HCT116 (cell line): ENCODE results near the gene MAML2. TPM values are rescaled to one million over a fixed set of nuclear protein-coding genes. Genes with fewer than 3 reads are reported as not detected.

ENCODE experiments used
- ATAC-seq: fragments of 200-7000 bp; cut with Tn5 transposase; 2 replicates; pipeline ENCODE4 v1.9.1; 2020; ENCODE audit warnings: mild to moderate bottlenecking, moderate library complexity
- BruUV-seq: library from RNA; stranded (reverse); fragments of 400-500 nt; replicated peaks from 2 replicates; lab custom pipeline; 2021; lab: Mats Ljungman, UMichigan
- CTCF ChIA-PET: fragments of 300-600 bp; sonication (Branson Sonifier 250); formaldehyde crosslinking; loops from one replicate; lab custom pipeline; 2021; ENCODE audit warnings: antibody characterized with exemption; lab: Charles Lee
- POLR2A ChIA-PET: fragments of 300-600, 350-600 bp; sonication (Branson Sonifier 250); formaldehyde crosslinking; loops from one replicate; lab custom pipeline; 2021; ENCODE audit warnings: antibody characterized with exemption; lab: Charles Lee
- RAD21 ChIA-PET, 2 experiments: fragments of 300-600 bp; sonication (Branson Sonifier 250); formaldehyde crosslinking; loops; one replicate each; lab custom pipeline; 2023; ENCODE audit warnings: low total read pairs in 2 of 2; ENCODE audit not compliant: uncharacterized antibody in 2 of 2, unreplicated experiment in 2 of 2, low non-redundant PET in 1 of 2; lab: Charles Lee
- DNase-seq: peaks from one replicate; pipeline ENCODE4 v3.0.0-alpha.2; 2010; ENCODE audit warnings: low read depth, low spot score
- H2AFZ ChIP-seq: fragments of 200-600 bp; shearing (Covaris generic), sonication (generic); 2 replicates; pipeline ENCODE4 v1.6.1; 2017; ENCODE audit warnings: low read depth, mixed run types, mixed read lengths, antibody characterized with exemption, low read length; ENCODE audit not compliant: poor library complexity, severe bottlenecking
- H3K27ac ChIP-seq: 2 replicates; pipeline ENCODE4 v1.5.1; 2012; ENCODE audit warnings: low read depth, low read length
- H3K27me3 ChIP-seq: fragments of 200-600 bp; sonication (generic); 2 replicates; pipeline ENCODE4 v1.6.1; 2016; ENCODE audit warnings: mixed run types, low read length, mixed read lengths; ENCODE audit not compliant: insufficient read depth
- H3K36me3 ChIP-seq, 2 experiments: fragments of 200-500 bp in 1 of 2; fragments of 200-600 bp in 1 of 2; sonication (Bioruptor generic) in 1 of 2; sonication (generic) in 1 of 2; 2 replicates each; pipeline versions ENCODE4 v1.5.1 to v1.6.1; 2014 to 2016; ENCODE audit warnings: low read length in 2 of 2, inconsistent platforms in 1 of 2, mixed read lengths in 1 of 2, mixed run types in 1 of 2; ENCODE audit not compliant: insufficient read depth in 2 of 2, control insufficient read depth in 1 of 2
- H3K4me1 ChIP-seq, 2 experiments: fragments of 200-600 bp in 1 of 2; sonication (generic) in 1 of 2; 2 replicates each; pipeline versions ENCODE4 v1.5.1 to v1.6.1; 2012 to 2017; ENCODE audit warnings: low read length in 2 of 2, inconsistent platforms in 1 of 2, mild to moderate bottlenecking in 1 of 2, mixed read lengths in 1 of 2, mixed run types in 1 of 2, moderate library complexity in 1 of 2; ENCODE audit not compliant: insufficient read depth in 2 of 2, control insufficient read depth in 1 of 2
- H3K4me2 ChIP-seq: fragments of 200-600 bp; sonication (generic); 2 replicates; pipeline ENCODE4 v1.6.1; 2017; ENCODE audit warnings: mixed run types, low read length, mixed read lengths
- H3K4me3 ChIP-seq, 2 experiments: fragments of 200-600 bp in 1 of 2; sonication (generic) in 1 of 2; replicated peaks in 1 of 2; 2 replicates each; pipeline ENCODE4 v1.5.1; 2011 to 2016; ENCODE audit warnings: low read length in 2 of 2, control low read depth in 1 of 2, low read depth in 1 of 2, mild to moderate bottlenecking in 1 of 2, mixed read lengths in 1 of 2, mixed run types in 1 of 2
- H3K79me2 ChIP-seq: fragments of 200-600 bp; sonication (generic); 2 replicates; pipeline ENCODE4 v1.6.1; 2017; ENCODE audit warnings: mild to moderate bottlenecking, mixed run types, low read length, moderate library complexity, mixed read lengths; ENCODE audit not compliant: insufficient read depth
- H3K9ac ChIP-seq: fragments of 200-600 bp; sonication (generic); 2 replicates; pipeline ENCODE4 v1.6.1; 2016; ENCODE audit warnings: low read length, mixed read lengths
- H3K9me2 ChIP-seq: fragments of 200-600 bp; sonication (generic), shearing (Covaris generic); 2 replicates; pipeline ENCODE4 v1.6.1; 2017; ENCODE audit warnings: mixed run types, mild to moderate bottlenecking, moderate library complexity; ENCODE audit not compliant: insufficient read depth
- H3K9me3 ChIP-seq, 2 experiments: fragments of 200-500 bp in 1 of 2; fragments of 200-600 bp in 1 of 2; sonication (Bioruptor generic) in 1 of 2; sonication (generic) in 1 of 2; 2 replicates each; pipeline ENCODE4 v1.6.1; 2014 to 2017; ENCODE audit warnings: low read length in 2 of 2, mixed read lengths in 2 of 2, inconsistent platforms in 1 of 2, low read depth in 1 of 2, mild to moderate bottlenecking in 1 of 2, mixed run types in 1 of 2, moderate library complexity in 1 of 2; ENCODE audit not compliant: control insufficient read depth in 1 of 2, insufficient read depth in 1 of 2
- H4K20me1 ChIP-seq: fragments of 200-600 bp; sonication (generic), shearing (Covaris generic); 2 replicates; pipeline ENCODE4 v1.6.1; 2017; ENCODE audit warnings: mixed run types, mild to moderate bottlenecking, moderate library complexity; ENCODE audit not compliant: insufficient read depth
- CBX3 ChIP-seq: IDR thresholded peaks from 2 replicates; pipeline ENCODE4 v1.6.1; 2012; ENCODE audit warnings: low read depth
- EGR1 ChIP-seq: IDR thresholded peaks from 2 replicates; pipeline ENCODE4 v1.6.1; 2012; ENCODE audit warnings: low read depth
- ELF1 ChIP-seq: IDR thresholded peaks from 2 replicates; pipeline ENCODE4 v1.6.1; 2012; ENCODE audit warnings: low read depth, borderline replicate concordance
- POLR2AphosphoS5 ChIP-seq: IDR thresholded peaks from 2 replicates; pipeline ENCODE4 v1.6.1; 2011; ENCODE audit warnings: mild to moderate bottlenecking, low read depth, low read length, moderate library complexity
- SIN3A ChIP-seq: IDR thresholded peaks from 2 replicates; pipeline ENCODE4 v1.6.1; 2012; ENCODE audit warnings: low read depth
- SRF ChIP-seq: IDR thresholded peaks from 2 replicates; pipeline ENCODE4 v1.6.1; 2012; ENCODE audit warnings: low read depth
- TCF7L2 ChIP-seq: IDR thresholded peaks from 2 replicates; pipeline ENCODE4 v1.7.0; 2011; ENCODE audit warnings: borderline replicate concordance, inconsistent platforms; ENCODE audit not compliant: insufficient read depth, insufficient read length; ENCODE audit errors: extremely low read depth
- intact Hi-C: fragments of 100-400 bp; cut with micrococcal nuclease; formaldehyde crosslinking; loops from 2 replicates; pipeline ENCODE4 v1.10.0; 2022
- total RNA-seq: library from RNA; stranded (reverse); gene quantifications from one replicate; pipeline ENCODE4 v1.2.1, GENCODE V29; 2021; ENCODE audit not compliant: unreplicated experiment
- TF ChIP-seq, protein P1 (sequence below): IDR thresholded peaks from 2 replicates; pipeline ENCODE4 v1.6.1; 2012
- TF ChIP-seq, protein P2 (sequence below): IDR thresholded peaks from 2 replicates; pipeline ENCODE4 v1.6.1; 2012; ENCODE audit warnings: low read depth

MAML2 gene
- total RNA-seq, 1 experiment from 2014 or later = 2.6 TPM

DNA sequence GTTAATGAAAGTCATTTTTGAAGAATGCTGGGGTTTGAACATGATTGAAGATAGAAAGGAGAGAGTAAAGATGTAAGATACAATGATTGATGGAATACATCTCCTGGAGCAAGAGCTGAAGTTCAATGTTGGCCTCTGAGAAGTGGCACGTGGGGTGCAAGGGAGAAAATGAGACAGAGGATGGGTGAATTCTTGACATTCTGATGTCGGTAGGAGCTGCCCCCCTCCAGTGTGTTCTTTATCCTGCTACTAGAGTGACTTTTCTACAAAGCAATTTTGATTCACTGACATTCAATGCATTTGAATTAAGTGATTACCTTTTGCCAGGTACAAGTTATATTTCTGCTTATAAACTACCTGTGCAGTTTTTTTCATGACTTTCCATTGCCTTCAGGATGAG lies 260.1 kb downstream of the MAML2 start:
- ChIA-PET POLR2A (no interaction called here), RAD21 (no interaction called here), CTCF (no interaction called here)
- Histone ChIP-seq H2AFZ (no peak overlapping the region), H3K27me3 (no peaks in the 10 kb centered on the region; the same call in 1 of the 2 replicates), H4K20me1 (no peaks in the 10 kb centered on the region), H3K27ac (no peak overlapping the region), H3K9me3 (no peaks in the 10 kb centered on the region), H3K4me3 (no peak overlapping the region), H3K9ac (no peak overlapping the region), H3K9me2 (no peaks in the 10 kb centered on the region), H3K4me1 (no peaks in the 10 kb centered on the region), H3K36me3 (no peaks in the 10 kb centered on the region), H3K4me2 (no peak overlapping the region), H3K79me2 (no peaks in the 10 kb centered on the region)
- ATAC-seq (no peak), DNase-seq (no peak)
- TF ChIP-seq ELF1 = no peak
- no peak for TF ChIP-seq SIN3A
- TF ChIP-seq EGR1 = no peak
- TF ChIP-seq CBX3 = no peak
- no peak for TF ChIP-seq TCF7L2
- TF ChIP-seq, protein P1, sequence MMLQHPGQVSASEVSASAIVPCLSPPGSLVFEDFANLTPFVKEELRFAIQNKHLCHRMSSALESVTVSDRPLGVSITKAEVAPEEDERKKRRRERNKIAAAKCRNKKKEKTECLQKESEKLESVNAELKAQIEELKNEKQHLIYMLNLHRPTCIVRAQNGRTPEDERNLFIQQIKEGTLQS = no peak
- TF ChIP-seq, protein P2, sequence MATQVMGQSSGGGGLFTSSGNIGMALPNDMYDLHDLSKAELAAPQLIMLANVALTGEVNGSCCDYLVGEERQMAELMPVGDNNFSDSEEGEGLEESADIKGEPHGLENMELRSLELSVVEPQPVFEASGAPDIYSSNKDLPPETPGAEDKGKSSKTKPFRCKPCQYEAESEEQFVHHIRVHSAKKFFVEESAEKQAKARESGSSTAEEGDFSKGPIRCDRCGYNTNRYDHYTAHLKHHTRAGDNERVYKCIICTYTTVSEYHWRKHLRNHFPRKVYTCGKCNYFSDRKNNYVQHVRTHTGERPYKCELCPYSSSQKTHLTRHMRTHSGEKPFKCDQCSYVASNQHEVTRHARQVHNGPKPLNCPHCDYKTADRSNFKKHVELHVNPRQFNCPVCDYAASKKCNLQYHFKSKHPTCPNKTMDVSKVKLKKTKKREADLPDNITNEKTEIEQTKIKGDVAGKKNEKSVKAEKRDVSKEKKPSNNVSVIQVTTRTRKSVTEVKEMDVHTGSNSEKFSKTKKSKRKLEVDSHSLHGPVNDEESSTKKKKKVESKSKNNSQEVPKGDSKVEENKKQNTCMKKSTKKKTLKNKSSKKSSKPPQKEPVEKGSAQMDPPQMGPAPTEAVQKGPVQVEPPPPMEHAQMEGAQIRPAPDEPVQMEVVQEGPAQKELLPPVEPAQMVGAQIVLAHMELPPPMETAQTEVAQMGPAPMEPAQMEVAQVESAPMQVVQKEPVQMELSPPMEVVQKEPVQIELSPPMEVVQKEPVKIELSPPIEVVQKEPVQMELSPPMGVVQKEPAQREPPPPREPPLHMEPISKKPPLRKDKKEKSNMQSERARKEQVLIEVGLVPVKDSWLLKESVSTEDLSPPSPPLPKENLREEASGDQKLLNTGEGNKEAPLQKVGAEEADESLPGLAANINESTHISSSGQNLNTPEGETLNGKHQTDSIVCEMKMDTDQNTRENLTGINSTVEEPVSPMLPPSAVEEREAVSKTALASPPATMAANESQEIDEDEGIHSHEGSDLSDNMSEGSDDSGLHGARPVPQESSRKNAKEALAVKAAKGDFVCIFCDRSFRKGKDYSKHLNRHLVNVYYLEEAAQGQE = no peak
- no peak for TF ChIP-seq POLR2AphosphoS5
- TF ChIP-seq SRF = no peak
- no TSS peak for BruUV-seq
- intact Hi-C loops = no loop called here
